ENCODE measurements around the gene C1orf210.

DNA sequence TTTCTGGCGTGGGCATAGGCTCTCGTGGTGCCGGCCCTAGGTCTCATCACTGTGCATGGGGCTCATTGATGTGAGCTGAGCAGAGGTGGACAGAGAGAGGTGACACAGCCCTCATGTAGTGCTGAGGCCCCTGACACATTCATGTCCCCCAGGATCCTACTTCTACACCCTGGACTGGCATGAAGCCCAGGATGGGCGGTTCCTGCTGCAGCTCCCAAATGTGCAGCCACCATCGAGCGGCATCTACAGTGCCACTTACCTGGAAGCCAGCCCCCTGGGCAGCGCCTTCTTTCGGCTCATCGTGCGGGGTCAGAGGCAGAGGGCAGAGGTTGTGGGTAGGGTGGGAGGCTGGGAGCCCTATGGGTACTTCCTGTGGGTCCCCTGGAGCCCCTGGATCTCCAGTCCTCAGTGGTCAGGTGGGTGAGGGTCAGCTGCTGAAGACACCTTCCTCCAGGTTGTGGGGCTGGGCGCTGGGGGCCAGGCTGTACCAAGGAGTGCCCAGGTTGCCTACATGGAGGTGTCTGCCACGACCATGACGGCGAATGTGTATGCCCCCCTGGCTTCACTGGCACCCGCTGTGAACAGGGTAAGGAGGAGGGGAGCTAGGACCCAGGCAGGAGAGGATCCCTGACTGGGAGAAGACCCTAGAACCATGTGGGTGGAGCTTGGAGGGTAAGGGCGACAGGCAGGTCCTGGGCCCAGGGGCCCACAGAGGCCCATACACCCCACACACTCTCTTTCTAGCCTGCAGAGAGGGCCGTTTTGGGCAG lies 21.5 kb upstream of the C1orf210 start:
- TF ChIP-seq, protein P1, sequence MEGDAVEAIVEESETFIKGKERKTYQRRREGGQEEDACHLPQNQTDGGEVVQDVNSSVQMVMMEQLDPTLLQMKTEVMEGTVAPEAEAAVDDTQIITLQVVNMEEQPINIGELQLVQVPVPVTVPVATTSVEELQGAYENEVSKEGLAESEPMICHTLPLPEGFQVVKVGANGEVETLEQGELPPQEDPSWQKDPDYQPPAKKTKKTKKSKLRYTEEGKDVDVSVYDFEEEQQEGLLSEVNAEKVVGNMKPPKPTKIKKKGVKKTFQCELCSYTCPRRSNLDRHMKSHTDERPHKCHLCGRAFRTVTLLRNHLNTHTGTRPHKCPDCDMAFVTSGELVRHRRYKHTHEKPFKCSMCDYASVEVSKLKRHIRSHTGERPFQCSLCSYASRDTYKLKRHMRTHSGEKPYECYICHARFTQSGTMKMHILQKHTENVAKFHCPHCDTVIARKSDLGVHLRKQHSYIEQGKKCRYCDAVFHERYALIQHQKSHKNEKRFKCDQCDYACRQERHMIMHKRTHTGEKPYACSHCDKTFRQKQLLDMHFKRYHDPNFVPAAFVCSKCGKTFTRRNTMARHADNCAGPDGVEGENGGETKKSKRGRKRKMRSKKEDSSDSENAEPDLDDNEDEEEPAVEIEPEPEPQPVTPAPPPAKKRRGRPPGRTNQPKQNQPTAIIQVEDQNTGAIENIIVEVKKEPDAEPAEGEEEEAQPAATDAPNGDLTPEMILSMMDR (IDR thresholded peaks at IDR 0.05; ENCODE audit: low read length), result no peak
- no peak for TF ChIP-seq EZH2 (IDR thresholded peaks at IDR 0.05; ENCODE audit: borderline replicate concordance, low read length)
